GM13976 (cell line): ENCODE measurements around the gene ZNF248.
"Not testable (repeated sequence)": the region's sequence is repeated elsewhere in the genome, so short reads cannot be mapped to it uniquely, and the experiment has no call there.

Experiments
- DNase-seq: peaks from one replicate; pipeline ENCODE4 v3.0.0; 2012; ENCODE audit warnings: low spot score
- CTCF ChIP-seq: IDR thresholded peaks from 2 replicates; pipeline ENCODE4 v1.5.1; 2012; ENCODE audit warnings: borderline replicate concordance, mild to moderate bottlenecking; ENCODE audit not compliant: insufficient read depth; ENCODE audit errors: extremely low read depth, missing control alignments, control extremely low read depth
- in situ Hi-C: fragments of 300-500 bp; cut with MboI; formaldehyde crosslinking; loops from one replicate; pipeline ENCODE4 v1.12.0; 2022; ENCODE audit warnings: low sequenced_read_pairs, mixed read lengths, inconsistent platforms; ENCODE audit not compliant: unreplicated experiment

The ZNF248 gene

GRCh38 chr10:37754538-37755323 lies 102.7 kb downstream of the ZNF248 start:
- DNase-seq = no peak
- in situ Hi-C loops = no loop called here
- TF ChIP-seq CTCF = no peak

DNA sequence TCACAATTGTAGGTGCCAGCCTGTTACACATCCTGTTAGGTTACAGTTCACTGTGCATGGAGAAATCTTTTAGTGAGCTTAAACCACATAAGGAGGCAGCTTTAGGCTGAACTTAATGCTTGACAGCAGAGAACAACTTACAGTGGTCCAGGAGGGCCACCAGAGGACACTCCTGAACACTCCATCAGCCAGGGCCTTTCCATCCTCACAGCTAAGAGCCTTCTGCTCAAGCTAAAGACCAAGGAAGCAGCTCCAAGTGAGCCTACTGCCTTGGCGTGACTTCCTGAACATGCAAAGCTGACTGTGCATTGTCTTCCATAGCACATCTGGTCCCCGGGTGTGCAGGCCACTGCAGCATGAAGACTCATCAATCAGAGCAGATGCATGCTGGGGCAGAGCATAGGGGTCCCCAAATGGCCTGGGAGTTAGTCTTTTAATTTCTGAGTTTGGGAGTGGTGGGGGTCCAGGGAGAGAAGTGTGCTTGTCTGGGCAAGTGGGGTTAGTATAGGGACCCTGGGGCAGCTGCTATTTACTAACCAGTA lies 105.0 kb downstream of the ZNF248 start:
- TF ChIP-seq CTCF = no peak
- in situ Hi-C loops = no loop called here
- DNase-seq = no peak

- TF ChIP-seq CTCF = no peak
- in situ Hi-C loops = no loop called here
- no peak for DNase-seq
Observed at GRCh38 chr10:37748170-37748569, 109.2 kb downstream of the ZNF248 start.

DNA sequence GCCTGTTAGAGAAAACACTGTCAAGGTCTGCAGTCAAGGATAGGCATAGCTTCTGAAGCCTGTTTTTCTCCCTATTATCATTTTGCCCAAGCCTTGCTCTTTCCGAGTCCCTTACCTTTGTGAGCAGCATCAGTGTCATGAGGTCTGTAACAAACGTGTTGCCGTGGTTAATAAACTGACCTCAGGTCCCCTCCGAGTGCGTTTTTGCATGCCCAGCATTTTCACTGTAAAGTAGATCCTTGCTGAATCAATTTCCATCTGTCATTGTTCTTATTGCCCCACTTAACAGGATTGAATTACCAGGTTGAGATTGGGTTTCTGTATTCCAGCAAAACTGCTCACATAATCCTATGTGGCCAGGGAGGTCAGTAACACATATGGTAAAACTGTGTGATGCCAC lies 110.3 kb downstream of the ZNF248 start:
- no peak for DNase-seq
- in situ Hi-C loops = no loop called here
- TF ChIP-seq CTCF = no peak

DNA sequence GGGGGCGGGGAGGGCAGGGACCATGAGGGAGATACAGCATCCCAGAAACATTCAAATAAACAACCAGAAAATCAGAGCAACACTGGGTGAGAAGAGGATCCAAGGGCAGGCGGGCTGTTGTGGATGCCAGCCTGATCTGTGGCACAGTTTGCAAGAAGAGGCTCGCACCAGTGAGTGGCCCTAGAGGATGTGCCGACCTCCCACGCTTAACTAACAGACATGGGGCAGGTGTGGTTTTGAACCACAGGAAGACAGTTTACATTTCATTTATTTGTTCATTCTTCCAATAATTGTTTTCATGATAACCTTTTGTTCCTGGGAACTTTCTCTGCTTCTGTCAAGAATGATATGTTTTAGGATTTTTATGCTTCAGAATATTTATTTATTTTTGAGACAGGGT lies 115.6 kb downstream of the ZNF248 start:
- in situ Hi-C loops = no loop called here
- DNase-seq = no peak
- TF ChIP-seq CTCF = no peak

- TF ChIP-seq CTCF = no peak
- in situ Hi-C loops = no loop called here
Observed at GRCh38 chr10:37739181-37739580, 118.2 kb downstream of the ZNF248 start.

DNA sequence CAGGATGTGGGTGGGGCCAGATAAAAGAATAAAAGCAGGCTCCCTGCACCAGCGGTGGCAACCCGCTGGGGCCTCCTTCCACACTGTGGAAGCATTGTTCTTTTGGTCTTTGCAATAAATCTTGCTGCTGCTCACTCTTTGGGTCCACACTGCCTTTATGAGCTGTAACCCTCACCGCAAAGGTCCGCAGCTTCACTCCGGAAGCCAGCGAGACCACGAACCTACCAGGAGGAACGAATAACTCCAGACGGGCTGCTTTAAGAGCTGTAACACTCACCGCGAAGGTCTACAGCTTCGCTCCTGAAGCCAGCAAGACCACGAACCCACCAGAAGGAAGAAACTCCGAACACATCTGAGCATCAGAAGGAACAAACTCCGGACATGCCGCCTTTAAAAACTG lies 119.2 kb downstream of the ZNF248 start:
- DNase-seq, in situ Hi-C loops: not testable (repeated sequence)

More at GRCh38 chr10:37739181-37739580, 118.2 kb downstream of the ZNF248 start:
- DNase-seq = no peak
